ENCODE measurements around the gene ZDHHC14.
A peak's percentile ranks its signal among the peaks of the same experiment; 100 is the strongest.
"Not testable (repeated sequence)": the region's sequence is repeated elsewhere in the genome, so short reads cannot be mapped to it uniquely, and the experiment has no call there.

ZDHHC14 gene

DNA sequence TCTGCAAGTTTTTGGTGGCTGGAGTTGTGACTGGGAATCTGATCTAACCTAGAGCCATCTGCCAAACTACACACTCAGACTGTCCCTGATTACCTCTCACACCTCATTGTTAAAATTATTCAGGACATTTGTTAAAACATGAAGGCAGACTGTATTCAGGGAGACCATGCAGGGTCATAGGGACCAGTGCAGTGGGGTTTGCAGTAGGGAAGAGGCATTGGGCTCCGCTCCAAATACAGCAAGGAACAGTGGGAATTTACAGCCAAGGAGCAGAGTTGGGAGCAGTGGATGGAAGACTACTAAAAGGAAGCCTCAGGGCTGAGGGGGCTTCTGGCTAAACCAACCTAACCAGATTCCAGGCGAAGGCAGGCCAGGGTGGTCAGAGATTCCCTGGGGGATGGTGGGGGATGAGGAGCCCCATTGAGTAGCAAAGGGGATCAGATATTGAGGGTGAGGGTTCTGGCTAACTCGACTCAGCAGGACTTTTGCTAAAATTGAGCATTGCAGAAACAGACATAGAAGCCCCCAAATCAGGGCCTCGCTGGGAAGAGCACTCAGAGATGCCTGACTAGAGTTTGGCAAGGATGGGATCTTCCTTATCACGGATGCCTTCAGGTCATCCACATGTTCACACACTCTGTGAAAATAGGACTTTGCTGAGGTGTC is 172.0 kb downstream of the ZDHHC14 start:
- DNase-seq (ENCODE audit: low spot score), result no peak

DNA sequence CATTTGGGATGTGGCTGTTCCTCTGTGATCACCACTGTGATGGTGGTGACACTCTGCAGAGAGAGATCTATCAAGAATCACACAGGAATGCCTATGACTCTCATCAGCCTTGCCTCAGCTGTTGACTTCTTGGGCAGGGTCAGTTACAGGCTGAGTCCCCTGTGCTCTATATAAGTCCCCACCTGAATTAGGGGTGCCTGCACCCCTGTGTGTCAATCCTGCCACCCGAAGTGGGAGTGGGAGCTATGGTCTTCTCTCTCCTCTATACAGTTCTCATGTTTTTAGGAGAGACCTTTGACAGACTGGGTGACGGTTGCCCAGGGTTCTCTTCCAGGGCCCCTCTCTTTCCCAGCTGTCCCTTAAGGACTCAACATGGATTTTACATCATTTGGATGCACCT is 173.8 kb downstream of the ZDHHC14 start:
- DNase-seq (ENCODE audit: low spot score), result no peak

GRCh38 chr6:157555455-157556143 is 174.6 kb downstream of the ZDHHC14 start:
- DNase-seq (ENCODE audit: low spot score), result no peak

DNA sequence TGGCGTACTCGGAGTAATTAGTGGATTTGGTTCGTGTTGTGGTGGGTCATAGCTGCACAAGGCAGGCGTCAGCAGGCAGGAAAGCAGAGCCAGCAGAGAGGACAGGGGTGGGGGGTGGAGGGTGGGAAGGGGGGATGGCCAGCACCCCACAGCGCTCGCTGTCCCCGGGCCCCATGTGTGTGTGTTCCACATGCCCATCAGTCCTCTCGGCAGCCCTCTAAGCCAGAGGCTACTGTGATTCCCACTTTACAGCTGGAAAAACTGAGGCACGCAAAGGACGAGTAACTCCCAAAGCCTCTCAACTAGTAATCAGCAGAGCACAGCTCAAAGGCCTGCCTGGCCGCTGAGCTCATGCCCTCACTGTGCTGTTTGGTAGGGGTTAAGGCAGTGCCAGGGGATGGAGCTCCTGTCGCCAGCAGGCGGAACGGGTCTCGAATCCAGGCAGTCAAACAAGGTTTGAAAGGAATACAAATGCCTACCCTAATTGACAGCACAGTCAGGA is 175.2 kb downstream of the ZDHHC14 start:
- DNase-seq (ENCODE audit: low spot score), result no peak

DNA sequence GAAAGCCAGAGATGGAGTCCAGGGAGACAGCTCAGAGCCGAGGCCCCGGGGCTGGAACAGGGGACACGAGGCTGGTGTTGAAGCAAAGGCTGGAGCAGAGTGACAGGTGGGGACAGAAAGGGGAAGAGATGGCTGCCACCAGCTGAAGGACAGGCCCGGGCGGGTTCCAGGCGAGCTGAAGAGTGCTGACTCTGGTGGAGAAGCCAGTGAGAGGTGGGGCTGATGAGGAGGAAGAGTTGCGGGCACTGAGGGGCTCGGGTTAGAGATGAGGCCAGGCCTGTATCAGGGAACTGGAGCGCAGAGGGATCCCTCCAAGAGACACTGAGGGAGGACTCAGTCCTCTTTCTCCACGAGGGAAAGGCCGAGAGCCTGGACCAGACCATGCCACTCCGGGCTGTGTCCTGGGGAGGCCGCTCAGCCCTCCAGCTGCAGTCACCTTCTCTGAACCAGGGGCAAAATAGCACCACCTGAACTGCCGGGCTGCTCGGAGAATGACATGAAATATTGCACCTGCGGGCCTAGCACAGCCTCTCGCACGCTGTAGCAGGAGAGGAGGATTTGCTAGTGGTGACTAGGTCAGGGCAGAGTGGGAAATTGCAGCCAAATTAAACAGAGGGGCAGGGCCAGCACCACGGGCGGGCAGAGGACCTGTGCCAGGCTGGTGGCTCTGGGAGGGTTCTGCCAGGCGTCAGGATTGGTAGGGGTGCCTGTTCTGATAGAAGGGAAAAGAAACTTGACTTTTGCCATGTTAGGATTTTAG is 175.9 kb downstream of the ZDHHC14 start:
- DNase-seq (ENCODE audit: low spot score), result no peak

DNA sequence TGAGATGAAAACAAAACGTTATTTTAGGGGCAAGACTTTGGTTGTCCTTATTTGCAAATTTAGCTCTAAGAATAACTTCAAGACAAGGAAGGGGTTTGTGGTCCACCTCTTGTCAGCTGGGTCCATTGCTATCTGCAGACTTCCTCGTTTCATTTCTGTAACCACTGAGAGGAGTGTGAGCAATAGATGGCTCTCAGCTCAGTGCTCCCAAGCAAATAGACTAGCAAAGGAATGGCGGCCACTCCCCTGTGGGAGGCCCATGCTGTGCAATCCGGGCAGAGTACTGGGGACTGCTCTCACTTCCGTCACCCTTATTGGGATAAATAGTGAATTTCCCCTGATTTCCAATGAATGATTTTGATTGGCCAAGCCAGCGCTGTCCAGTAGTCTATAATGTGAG is 176.6 kb downstream of the ZDHHC14 start:
- DNase-seq (ENCODE audit: low spot score), result no peak

- no peak for DNase-seq (ENCODE audit: low spot score)
Observed at GRCh38 chr6:157558049-157558448, 177.1 kb downstream of the ZDHHC14 start.

- no peak for DNase-seq (ENCODE audit: low spot score)
Observed at GRCh38 chr6:157558487-157559200, 177.7 kb downstream of the ZDHHC14 start.

GRCh38 chr6:157559201-157559756 is 178.3 kb downstream of the ZDHHC14 start:
- DNase-seq (ENCODE audit: low spot score), result no peak

DNA sequence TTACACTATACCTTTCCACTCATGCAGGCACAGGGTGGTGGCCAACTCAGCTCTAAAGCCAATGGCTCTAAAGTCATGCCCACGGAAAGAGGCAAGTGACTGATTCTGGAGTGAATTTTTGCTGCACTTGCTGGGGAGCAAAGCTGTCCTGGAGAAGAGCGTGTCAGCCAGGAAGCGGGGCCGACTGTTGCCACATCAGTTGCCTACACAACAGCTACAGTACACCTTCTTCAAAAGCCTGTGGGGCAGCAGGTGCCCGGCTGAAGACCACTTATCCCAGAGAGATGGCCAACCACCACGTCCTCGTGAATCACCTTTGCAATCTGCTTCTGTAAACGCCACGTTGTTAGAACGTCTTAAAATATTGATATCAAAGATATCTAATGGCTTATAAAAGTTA is 179.1 kb downstream of the ZDHHC14 start:
- not testable (repeated sequence) for DNase-seq (ENCODE audit: low spot score)

DNA sequence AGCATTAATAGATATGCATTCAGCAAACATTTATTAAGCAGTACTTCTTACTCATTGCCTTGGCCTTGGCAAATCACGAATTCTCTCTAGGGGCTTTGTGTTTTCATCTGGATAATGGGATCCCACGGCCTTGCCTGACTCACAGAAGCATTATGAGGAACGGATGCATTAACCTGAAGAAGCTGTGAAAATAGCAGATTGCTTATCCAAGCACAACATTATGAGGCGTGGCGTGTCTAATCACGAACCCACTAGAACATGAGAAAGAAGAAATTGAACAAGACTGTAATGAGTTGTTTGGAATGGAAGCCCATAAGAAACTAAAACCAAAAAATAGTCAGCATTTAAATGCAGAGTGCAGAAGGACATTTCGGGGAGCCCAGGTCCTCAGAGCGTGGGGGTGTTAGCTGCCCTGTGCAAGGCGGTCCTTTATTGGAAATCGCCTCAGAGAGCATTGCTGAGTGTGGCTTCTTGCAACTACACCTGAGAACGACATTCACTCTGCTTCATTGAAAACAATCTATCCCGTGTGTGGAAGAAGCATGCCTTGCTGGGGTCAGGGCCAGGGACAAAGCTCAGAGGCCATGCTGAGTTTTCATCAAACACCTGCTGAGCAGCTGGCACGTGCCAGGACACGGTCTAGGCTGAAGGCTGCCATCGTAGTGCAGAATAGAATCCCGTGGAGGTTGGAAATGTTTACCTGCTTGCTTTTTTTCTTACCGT is 179.9 kb downstream of the ZDHHC14 start:
- DNase-seq (ENCODE audit: low spot score), result no peak

DNA sequence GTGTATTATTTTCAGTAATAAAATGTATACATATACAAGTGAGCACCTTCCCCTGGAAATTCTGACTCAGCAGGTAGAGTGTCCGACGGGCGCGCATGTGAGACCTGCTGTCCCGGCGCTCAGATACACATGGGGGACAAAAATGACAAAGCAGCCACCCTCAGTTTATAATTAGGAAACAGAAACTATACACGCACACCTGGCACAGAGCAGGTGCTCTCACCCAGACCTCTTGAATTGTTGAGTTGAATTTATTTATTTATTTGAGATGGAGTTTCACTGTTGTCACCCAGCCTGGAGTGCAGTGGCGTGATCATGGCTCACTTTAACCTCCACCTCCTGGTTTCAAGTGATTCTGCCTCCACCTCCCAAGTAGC is 180.4 kb downstream of the ZDHHC14 start:
- no peak for DNase-seq (ENCODE audit: low spot score)

- no peak for DNase-seq (ENCODE audit: low spot score)
Observed at GRCh38 chr6:157561929-157562810, 181.2 kb downstream of the ZDHHC14 start.

- no peak for DNase-seq (ENCODE audit: low spot score)
Observed at GRCh38 chr6:157562997-157563396, 182.0 kb downstream of the ZDHHC14 start.

DNA sequence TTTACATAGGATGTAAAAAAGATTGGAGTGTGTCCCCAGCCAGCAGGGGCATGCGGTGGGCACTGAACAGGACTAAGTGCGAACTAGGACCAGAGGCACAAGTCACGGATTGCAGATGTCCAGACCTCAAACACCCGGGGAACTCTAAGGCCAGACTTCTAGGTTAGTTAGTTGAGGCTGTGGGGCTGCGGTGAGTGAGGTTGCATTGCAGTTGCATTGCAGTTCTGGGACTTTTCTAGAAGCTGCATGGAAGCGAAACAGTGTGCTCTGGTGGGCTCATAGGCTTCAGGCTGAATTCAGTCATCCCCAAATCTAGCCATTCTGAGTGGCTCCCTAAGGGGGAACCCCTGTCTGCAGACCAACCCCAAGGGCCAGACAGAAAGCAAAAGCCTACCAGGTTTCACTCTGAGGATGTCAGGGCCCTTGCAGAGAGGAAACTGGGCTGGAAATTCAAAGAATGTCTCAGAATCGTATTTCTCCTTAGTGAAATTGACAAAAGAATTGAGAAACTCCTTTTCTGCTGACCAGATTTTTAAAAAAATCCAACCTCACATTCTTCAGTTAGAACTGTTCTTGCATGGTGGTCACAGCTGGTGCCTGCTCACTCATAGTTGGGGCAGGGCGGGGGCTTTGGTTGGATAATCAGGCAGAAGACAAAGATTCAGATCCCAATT is 182.8 kb downstream of the ZDHHC14 start:
- DNase-seq (ENCODE audit: low spot score), result peak; percentile 70

DNA sequence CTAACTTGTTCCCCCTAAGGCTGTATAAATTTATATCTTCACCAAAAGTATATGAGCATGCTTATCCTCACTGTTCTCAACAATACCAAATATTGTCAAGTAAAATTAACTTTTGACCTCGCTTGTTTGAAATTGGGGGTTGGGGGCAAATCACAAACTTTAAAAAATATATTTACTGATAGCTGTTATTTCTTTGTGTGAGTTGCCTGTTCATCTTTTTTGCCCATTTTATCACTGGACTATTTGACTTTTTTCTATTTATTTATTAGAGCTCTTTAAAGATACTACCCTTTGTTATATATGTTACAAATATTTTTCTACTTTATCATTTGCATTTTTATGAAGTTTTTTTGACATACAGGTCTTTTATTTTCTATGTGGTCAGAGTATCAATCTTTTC is 187.7 kb downstream of the ZDHHC14 start:
- DNase-seq (ENCODE audit: low spot score), result no peak

- DNase-seq (ENCODE audit: low spot score), result peak; percentile 55
Observed at GRCh38 chr6:157569543-157569942, 188.6 kb downstream of the ZDHHC14 start.

DNA sequence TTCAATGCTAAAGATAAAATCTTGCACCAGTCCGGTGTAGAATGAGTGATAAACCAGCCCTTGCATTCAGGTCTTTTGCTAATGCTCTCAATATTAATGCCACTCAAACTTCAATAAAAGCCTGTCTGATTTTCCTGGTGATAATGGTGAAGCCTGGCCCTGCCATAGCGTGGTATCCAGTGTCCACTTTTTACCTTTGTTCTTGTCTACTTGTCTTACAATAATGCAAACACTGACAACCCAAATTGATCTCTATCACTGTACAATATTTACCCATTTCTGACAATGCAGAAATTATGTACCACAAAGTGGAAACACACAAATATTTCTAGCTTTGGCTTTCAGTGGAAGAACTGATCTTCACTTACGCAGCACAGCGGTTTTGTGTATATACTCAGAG is 189.1 kb downstream of the ZDHHC14 start:
- DNase-seq (ENCODE audit: low spot score), result no peak

DNA sequence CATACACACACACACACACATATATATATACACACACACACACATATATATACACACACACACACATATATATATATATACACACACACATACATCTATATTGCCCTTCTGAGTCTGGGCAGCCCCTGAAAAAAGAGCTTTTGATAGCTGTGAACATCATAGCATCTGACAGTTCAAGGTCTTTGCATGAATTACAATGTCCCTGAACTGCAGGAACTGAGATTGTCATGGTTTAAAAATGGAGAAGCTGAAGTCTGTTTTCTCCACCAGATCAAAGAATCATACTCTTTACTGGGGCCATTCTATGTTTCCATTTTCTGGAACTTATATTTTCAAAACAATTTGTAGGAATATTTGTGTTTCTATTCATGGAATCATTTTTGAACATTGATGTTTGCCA is 189.8 kb downstream of the ZDHHC14 start:
- DNase-seq (ENCODE audit: low spot score), result no peak

DNA sequence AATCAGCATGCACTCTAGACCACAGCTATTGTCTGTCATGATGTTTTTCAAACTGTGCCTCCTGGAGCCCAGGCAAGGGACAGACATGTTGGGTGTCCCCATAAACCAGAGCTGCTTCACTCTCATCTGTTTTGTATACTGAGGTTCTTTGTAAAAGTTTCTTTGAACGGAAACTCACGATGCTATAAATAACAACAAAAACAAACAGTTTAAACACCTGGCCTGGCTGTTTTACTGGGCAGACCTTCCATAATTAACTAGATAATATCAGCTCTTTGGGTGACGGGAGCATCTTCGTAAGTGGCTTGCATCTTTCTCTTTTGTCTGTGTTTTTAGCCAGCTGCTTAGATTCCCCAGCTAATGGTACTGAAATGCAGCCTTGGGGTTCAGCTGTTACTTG is 190.3 kb downstream of the ZDHHC14 start:
- DNase-seq (ENCODE audit: low spot score), result no peak
